Activated CD4-positive, alpha-beta memory T cell treated with anti-CD3 and anti-CD28 coated beads for 36 hours (primary cell): ENCODE measurements around the gene EMP2. TPM values are rescaled to one million over a fixed set of nuclear protein-coding genes. Genes with fewer than 3 reads are reported as not detected.
"Not testable (repeated sequence)": the region's sequence is repeated elsewhere in the genome, so short reads cannot be mapped to it uniquely, and the experiment has no call there.

Experiments
- CTCF ChIA-PET: fragments of 350-600 bp; sonication (Branson Sonifier 250); formaldehyde crosslinking; loops from one replicate; lab custom pipeline; 2021; ENCODE audit warnings: antibody characterized with exemption, inconsistent platforms; lab: Charles Lee
- POLR2A ChIA-PET: fragments of 350-600 bp; sonication (Branson Sonifier 250); formaldehyde crosslinking; loops from one replicate; lab custom pipeline; 2021; ENCODE audit warnings: antibody characterized with exemption; lab: Charles Lee
- DNase-seq: peaks from one replicate; pipeline ENCODE4 v3.0.0-alpha.2; 2020
- H3K27ac Mint-ChIP-seq: one replicate; pipeline ENCODE4 v1.8.0; 2021; ENCODE audit warnings: mixed read lengths
- H3K27me3 Mint-ChIP-seq: one replicate; pipeline ENCODE4 v1.8.0; 2021; ENCODE audit warnings: mixed read lengths
- H3K36me3 Mint-ChIP-seq: one replicate; pipeline ENCODE4 v1.8.0; 2021; ENCODE audit warnings: mixed read lengths
- H3K4me1 Mint-ChIP-seq: one replicate; pipeline ENCODE4 v1.8.0; 2021; ENCODE audit warnings: low read depth, mixed read lengths
- H3K4me3 Mint-ChIP-seq: one replicate; pipeline ENCODE4 v1.8.0; 2021; ENCODE audit warnings: mild to moderate bottlenecking, mixed read lengths
- H3K9me3 Mint-ChIP-seq: one replicate; pipeline ENCODE4 v1.8.0; 2021; ENCODE audit warnings: mixed read lengths
- intact Hi-C: fragments of 100-400 bp; cut with micrococcal nuclease; formaldehyde crosslinking; loops from one replicate; pipeline ENCODE4 v1.15.1; 2023
- total RNA-seq, 2 experiments: library from RNA; stranded (reverse); gene quantifications; one replicate each; pipeline ENCODE4 v1.2.3, GENCODE V29; 2021

The EMP2 gene
- total RNA-seq, 2 experiments from 2014 or later, result not detected

DNA sequence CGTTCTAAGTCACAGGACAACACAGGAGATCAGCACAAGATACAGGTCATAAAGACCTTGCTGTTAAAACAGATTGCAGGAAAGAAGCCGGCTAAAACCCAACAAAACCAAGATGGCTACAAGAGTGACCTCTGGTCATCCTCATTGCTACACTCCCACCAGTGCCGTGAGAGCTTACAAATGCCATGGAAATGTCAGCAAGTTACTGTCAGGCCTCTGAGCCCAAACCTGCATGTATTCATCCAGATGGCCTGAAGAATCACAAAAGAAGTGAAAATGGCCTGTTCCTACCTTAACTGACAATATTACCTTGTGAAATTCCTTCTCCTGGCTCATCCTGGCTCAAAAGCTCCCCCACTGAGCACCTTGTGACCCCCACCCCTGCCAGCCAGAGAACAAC lies 75.1 kb downstream of the EMP2 start:
- POLR2A ChIA-PET, result interaction anchor here (0.5 kb wide), 1 partner anchor 1238 kb away, joined by 3 read pairs; no protein-coding TSS in a partner anchor

DNA sequence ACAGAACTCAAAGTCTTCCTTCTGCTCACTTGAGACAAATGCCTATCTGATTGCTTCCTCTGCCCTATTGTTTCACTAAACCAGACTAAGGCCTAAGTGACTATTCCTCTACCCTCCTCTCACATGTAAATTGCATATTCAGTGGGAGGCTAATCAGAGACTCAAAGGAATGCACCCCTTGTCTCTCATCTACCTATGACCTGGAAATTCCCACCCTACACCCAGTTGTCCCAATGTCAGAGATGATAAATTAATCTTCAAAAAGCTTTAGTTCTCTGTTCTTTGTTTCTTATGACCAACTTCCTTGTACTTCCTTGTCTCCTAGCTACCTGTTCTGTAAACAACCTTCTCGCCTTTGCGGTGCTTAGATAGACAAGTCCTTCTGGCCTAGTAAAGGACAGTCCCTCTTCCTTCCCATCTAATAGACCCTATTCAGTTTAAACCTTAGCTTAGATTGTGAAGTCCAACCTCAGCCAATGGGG lies 76.0 kb downstream of the EMP2 start:
- H3K27me3 Mint-ChIP-seq, result no peaks in the 10 kb centered on the region
- ChIA-PET POLR2A (interaction anchor here (0.5 kb wide), 2 partner anchors 154 to 1239 kb away, joined by 3 read pairs; no protein-coding TSS in a partner anchor), CTCF (interaction anchor here (1.0 to 9.3 kb wide), 3 partner anchors 190 to 246 kb away, joined by 3 to 121 read pairs (median 3); no protein-coding TSS in a partner anchor)
- H3K4me3 Mint-ChIP-seq, result no peak overlapping the region
- H3K9me3 Mint-ChIP-seq, result peaks cover 3% of the 10 kb centered on the region
- intact Hi-C loops, result no loop called here
- no peak overlapping the region for H3K27ac Mint-ChIP-seq
- H3K4me1 Mint-ChIP-seq, result peaks cover under 1% of the 10 kb centered on the region
- DNase-seq, result no peak
- H3K36me3 Mint-ChIP-seq, result no peaks in the 10 kb centered on the region

More for the DNA sequence above, 75.1 kb downstream of the EMP2 start:
- H3K4me1 Mint-ChIP-seq, DNase-seq, H3K4me3 Mint-ChIP-seq, H3K36me3 Mint-ChIP-seq, H3K9me3 Mint-ChIP-seq, intact Hi-C loops, H3K27me3 Mint-ChIP-seq, H3K27ac Mint-ChIP-seq: not testable (repeated sequence)
- CTCF ChIA-PET, result interaction anchor here (1.1 to 9.3 kb wide), 2 partner anchors 10 to 247 kb away, joined by 3 to 121 read pairs; no protein-coding TSS in a partner anchor

DNA sequence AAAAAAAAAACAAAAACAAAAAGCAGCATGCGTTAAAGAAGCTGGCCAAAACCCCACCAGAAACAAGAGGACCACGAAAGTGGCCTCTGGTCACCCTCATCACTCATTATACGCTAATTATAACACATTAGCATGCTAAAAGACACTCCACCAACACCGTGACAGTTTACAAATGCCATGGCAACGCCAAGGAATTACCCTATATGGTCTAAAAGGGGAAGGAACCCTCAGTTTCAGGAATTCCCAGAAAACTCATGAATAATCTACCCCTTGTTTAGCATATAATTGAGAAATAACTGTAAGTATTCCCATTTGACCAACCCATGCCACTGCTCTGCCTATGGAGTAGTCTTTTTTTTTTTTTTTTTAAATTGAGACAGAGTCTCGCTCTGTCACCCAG lies 77.6 kb downstream of the EMP2 start:
- intact Hi-C loops, result no loop called here
- Mint-ChIP-seq H3K27me3 (no peaks in the 10 kb centered on the region), H3K9me3 (peaks cover 3% of the 10 kb centered on the region), H3K36me3 (no peaks in the 10 kb centered on the region), H3K27ac (no peak overlapping the region), H3K4me1 (no peaks in the 10 kb centered on the region), H3K4me3 (no peak overlapping the region)
- CTCF ChIA-PET, result interaction anchor here (0.7 kb wide), 1 partner anchor 266 kb away, joined by 3 read pairs; no protein-coding TSS in a partner anchor
- DNase-seq, result no peak
- POLR2A ChIA-PET, result no interaction called here

DNA sequence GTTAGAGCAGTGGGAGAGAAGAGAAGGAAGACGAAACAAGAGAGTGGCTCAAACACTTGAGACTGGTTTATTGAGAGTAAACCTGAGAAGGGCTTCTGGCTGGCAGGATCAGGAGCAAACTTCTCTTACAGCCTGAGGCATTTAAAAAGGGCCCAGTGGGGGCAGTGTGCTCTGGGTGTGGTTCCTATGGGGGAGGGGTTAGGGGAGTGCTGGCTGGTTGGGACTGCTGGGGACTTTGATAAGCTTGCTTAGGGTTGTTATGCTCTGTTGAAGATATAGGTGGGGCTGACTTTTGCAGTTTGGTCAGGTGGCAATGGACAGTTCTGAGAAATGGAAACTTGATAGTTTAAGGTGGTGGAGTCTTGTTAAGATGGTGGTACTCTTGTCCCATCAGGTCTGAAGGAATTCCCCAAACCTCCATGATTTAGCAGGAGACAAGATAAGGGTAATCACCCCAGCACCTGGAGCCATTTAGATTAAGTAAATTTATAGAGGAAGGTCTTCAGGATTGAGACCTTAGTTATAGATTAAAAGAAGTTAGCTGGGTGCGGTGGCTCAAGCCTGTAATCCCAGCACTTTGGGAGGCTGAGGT lies 79.3 kb downstream of the EMP2 start:
- Mint-ChIP-seq H3K27ac (no peak overlapping the region), H3K4me1 (no peaks in the 10 kb centered on the region), H3K4me3 (no peak overlapping the region), H3K27me3 (no peaks in the 10 kb centered on the region), H3K9me3 (peaks cover 8% of the 10 kb centered on the region), H3K36me3 (no peaks in the 10 kb centered on the region)
- intact Hi-C loops, result loop anchor here (2.0 kb wide), 1 partner anchor 244 kb away; no protein-coding TSS in a partner anchor
- ChIA-PET CTCF (interaction anchor here (1.5 kb wide), 1 partner anchor 8 kb away, joined by 3 read pairs; no protein-coding TSS in a partner anchor), POLR2A (no interaction called here)
- DNase-seq, result peak; percentile 33

DNA sequence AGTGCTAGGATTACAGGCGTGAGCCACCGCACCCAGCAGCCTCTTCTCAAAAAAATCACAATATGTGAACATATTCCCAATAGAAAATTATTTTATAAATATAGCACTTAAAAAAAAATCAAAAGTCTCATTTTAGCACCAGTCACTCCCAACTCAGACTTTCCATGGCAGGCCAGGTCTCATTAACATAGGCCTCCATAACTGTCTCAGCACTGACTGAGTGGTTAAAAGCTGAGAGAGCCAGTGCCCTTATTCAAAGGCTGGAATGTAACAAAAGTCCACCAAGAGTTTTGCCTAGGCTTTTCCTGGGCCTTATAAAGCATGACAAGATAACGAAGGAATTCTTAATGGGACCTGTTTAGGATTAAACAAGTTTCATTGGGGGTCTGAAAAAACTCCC lies 79.8 kb downstream of the EMP2 start:
- no peaks in the 10 kb centered on the region for H3K27me3 Mint-ChIP-seq
- ChIA-PET POLR2A (no interaction called here), CTCF (interaction anchor here (1.5 kb wide), 1 partner anchor 9 kb away, joined by 3 read pairs; no protein-coding TSS in a partner anchor)
- no peaks in the 10 kb centered on the region for H3K36me3 Mint-ChIP-seq
- H3K4me1 Mint-ChIP-seq, result no peaks in the 10 kb centered on the region
- H3K27ac Mint-ChIP-seq, result no peak overlapping the region
- intact Hi-C loops, result loop anchor here (2.0 kb wide), 1 partner anchor 244 kb away; no protein-coding TSS in a partner anchor
- no peak overlapping the region for H3K4me3 Mint-ChIP-seq
- H3K9me3 Mint-ChIP-seq, result peaks cover 11% of the 10 kb centered on the region
- DNase-seq, result no peak

DNA sequence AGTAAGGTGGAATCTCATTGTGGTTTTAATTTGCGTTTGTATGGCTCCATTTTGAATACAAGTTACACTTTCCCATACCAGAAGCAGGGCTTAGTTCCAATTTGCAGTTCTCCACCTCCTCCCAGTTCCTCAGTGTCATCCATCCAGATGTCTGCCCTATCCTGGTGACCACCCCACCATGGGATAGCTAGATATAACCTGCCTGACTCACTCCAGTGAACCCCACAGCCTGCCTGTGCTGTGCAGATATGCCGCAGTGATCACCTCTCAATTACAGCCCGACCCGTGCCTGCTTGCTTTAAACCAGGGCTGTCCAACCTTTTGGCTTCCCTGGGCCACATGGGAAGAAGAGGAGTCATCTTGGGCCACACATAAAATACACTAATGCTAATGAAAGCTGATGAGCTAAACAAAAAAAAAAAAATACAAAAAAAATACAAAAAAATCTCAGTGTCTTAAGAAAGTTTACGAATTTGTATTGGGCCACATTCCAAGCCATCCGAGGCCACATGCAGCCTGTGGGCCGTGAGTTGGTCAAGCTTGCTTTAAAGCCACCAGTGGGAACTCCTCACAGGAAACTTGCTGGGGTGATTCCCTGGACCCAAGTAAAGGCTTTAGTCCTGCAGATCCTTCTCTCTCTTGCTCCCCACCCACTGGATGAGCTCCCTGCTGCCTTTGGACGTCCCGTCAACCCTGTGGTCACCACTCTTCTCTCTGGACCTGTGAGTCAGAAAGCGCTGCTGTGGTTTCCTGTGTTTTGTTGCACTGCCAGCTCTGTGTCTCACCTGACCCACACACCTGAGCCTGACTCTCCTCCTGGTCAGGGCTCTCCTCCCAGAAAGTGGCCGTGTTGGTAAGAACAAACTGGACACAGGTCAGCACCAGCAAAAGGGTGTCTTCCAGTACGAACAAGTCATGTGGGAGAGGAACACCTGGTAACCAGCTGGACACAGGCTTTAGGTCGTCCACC lies 83.0 kb downstream of the EMP2 start:
- Mint-ChIP-seq H3K36me3 (peaks cover 2% of the 10 kb centered on the region), H3K27me3 (no peaks in the 10 kb centered on the region), H3K4me1 (peaks cover 5% of the 10 kb centered on the region), H3K27ac (no peak overlapping the region), H3K9me3 (peaks cover 24% of the 10 kb centered on the region), H3K4me3 (no peak overlapping the region)
- ChIA-PET CTCF (interaction anchor here (0.8 kb wide), 1 partner anchor 240 kb away, joined by 4 read pairs; no protein-coding TSS in a partner anchor), POLR2A (interaction anchor here (0.8 kb wide), 1 partner anchor 16 kb away, joined by 3 read pairs; no protein-coding TSS in a partner anchor)
- intact Hi-C loops, result no loop called here
- peak; percentile 44 for DNase-seq

DNA sequence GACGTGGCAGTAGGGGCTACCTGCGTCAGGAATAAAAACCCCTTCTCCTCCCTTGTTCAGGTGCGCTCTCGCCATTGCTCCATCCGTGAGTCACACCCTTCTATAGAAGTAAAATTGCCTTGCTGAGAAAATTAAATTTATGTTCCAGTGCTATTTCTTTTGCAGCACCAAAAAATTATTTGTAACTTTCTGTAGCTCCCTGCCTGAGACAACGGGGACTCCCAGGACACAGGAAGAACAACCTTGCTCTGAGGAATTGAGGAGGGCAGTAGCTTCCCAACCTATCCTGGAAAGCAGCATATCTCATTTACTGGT lies 85.4 kb downstream of the EMP2 start:
- Mint-ChIP-seq H3K36me3 (peaks cover 2% of the 10 kb centered on the region), H3K9me3 (peaks cover 24% of the 10 kb centered on the region), H3K4me1 (peaks cover 5% of the 10 kb centered on the region), H3K4me3 (no peak overlapping the region), H3K27me3 (no peaks in the 10 kb centered on the region), H3K27ac (peak overlapping the region; percentile 53)
- intact Hi-C loops, result no loop called here
- POLR2A ChIA-PET, result no interaction called here
- DNase-seq, result no peak
- CTCF ChIA-PET, result interaction anchor here (1.4 to 2.0 kb wide), 2 partner anchors 15 to 20 kb away, joined by 4 to 5 read pairs; no protein-coding TSS in a partner anchor

DNA sequence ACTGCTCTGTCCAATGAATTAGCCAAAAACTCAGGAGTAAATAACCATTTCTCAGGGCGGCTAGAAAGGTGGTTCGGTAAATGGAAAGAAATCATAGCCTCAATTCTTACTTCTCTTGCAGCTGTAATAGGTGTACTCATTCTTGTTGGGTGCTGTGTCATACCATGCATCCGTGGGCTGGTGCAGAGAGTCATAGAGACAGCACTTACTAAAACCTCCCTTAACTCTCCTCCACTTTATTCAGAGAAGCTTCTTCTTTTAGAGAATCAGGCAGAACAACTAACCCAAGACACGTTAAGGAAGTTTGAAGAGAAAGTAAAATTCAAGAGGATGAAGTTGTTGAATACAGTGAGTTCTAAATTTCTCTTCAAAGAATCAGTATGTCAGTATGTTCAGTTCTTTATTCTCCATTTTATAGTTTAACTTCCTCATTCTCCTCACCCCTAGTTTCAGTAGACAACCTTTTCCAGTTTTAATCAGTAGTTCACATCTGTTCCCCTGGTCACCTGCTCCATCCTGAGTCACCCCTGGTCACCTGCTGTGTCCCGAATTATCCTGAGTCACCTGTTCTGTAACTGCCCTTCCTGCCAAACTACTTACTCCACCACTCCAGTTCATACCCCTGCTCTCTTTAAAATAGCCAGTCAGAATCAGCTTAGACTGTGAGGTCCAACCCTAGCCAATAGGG lies 85.9 kb downstream of the EMP2 start:
- ChIA-PET POLR2A (no interaction called here), CTCF (interaction anchor here (1.4 to 2.0 kb wide), 2 partner anchors 15 to 21 kb away, joined by 4 to 5 read pairs; no protein-coding TSS in a partner anchor)
- H3K4me1 Mint-ChIP-seq, result peaks cover 5% of the 10 kb centered on the region
- intact Hi-C loops, result loop anchor here (5.0 kb wide), 1 partner anchor 167 kb away; no protein-coding TSS in a partner anchor
- H3K27ac Mint-ChIP-seq, result peak overlapping the region; percentile 53
- DNase-seq, result peak; percentile 55
- H3K36me3 Mint-ChIP-seq, result peaks cover 2% of the 10 kb centered on the region
- no peaks in the 10 kb centered on the region for H3K27me3 Mint-ChIP-seq
- no peak overlapping the region for H3K4me3 Mint-ChIP-seq
- H3K9me3 Mint-ChIP-seq, result peaks cover 24% of the 10 kb centered on the region

DNA sequence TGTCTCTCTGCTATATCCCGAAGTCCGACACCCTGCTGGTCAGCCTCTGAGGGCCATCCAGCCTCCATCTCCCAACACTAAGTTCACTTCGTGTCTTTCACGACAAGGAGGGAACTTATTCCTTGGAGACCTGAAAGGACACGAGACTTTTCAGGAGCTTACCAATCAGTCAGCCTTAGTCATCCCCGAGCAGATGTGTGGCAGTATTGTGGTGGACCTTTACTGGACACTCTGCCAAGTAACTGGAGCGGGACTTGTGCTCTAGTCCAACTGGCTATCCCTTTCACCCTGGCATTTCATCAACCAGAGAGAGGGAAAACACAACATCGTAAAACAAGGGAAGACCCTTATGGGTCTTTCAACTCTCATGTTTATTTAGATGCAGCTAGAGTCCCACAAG lies 87.1 kb downstream of the EMP2 start:
- no peak for DNase-seq
- peaks cover 5% of the 10 kb centered on the region for H3K4me1 Mint-ChIP-seq
- POLR2A ChIA-PET, result no interaction called here
- H3K36me3 Mint-ChIP-seq, result peaks cover 2% of the 10 kb centered on the region
- H3K27me3 Mint-ChIP-seq, result no peaks in the 10 kb centered on the region
- CTCF ChIA-PET, result interaction anchor here (2.0 kb wide), 1 partner anchor 16 kb away, joined by 5 read pairs; no protein-coding TSS in a partner anchor
- H3K27ac Mint-ChIP-seq, result no peak overlapping the region
- intact Hi-C loops, result loop anchor here (5.0 kb wide), 1 partner anchor 166 kb away; no protein-coding TSS in a partner anchor
- H3K4me3 Mint-ChIP-seq, result no peak overlapping the region
- H3K9me3 Mint-ChIP-seq, result peaks cover 24% of the 10 kb centered on the region

DNA sequence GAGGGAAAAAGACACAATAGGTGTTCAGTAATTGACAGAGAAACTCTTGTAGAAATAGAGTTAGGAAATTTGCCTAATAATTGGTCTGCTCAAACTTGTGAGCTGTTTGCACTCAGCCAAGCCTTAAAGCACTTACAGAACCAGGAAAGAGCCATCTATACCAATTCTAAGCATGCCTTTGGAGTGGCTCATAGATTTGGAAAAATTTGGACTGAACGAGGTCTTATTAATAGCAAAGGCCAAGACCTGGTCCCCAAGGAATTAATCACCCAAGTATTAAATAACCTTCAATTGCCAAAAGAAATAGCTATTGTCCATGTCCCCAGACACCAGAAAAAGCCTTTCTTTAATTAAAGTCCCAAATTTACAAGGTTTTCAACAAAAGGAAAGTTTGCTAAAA lies 90.3 kb downstream of the EMP2 start:
- Mint-ChIP-seq H3K27me3 (no peaks in the 10 kb centered on the region), H3K4me1 (peaks cover 5% of the 10 kb centered on the region), H3K36me3 (peaks cover 2% of the 10 kb centered on the region), H3K4me3 (no peak overlapping the region), H3K9me3 (peaks cover 30% of the 10 kb centered on the region), H3K27ac (no peak overlapping the region)
- POLR2A ChIA-PET, result no interaction called here
- intact Hi-C loops, result loop anchor here (5.0 kb wide), 1 partner anchor 163 kb away; no protein-coding TSS in a partner anchor
- no peak for DNase-seq
- CTCF ChIA-PET, result no interaction called here

DNA sequence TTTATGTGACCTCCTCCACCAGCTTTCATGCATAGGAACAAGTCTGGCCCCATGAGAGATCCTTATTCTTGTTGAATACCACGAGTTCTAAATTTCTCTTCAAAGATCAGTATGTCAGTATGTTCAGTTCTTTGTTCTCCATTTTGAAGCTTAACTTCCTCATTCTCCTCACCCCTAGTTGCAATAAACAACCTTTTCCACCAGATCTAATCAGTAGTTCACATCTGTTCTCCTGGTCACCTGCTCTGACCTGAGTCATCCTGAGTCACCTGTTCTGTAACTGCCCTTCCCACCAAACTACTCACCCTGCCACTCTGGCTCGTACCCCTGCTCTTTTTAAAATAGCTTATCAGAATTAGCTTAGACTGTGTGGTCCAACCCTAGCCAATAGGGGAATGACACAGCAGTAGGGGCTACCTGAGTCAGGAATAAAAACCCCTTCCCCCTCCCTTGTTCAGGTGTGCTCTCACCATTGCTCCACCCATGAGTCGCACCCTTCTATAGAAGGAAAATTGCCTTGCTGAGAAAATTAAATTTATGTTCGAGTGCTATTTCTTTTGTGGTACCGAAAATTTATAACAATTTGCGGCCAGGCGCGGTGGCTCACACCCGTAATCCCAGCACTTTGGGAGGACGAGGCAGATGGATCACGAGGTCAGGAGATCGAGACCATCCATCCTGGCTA lies 94.6 kb downstream of the EMP2 start:
- ChIA-PET CTCF (no interaction called here), POLR2A (interaction anchor here (1.5 kb wide), 1 partner anchor 26 kb away, joined by 3 read pairs; no protein-coding TSS in a partner anchor)
- intact Hi-C loops, result no loop called here
- no peaks in the 10 kb centered on the region for H3K27me3 Mint-ChIP-seq
- H3K4me3 Mint-ChIP-seq, result no peak overlapping the region
- H3K27ac Mint-ChIP-seq, result no peak overlapping the region
- H3K9me3 Mint-ChIP-seq, result peaks cover 40% of the 10 kb centered on the region
- no peak for DNase-seq
- peaks cover 24% of the 10 kb centered on the region for H3K36me3 Mint-ChIP-seq
- no peaks in the 10 kb centered on the region for H3K4me1 Mint-ChIP-seq
